ENCODE measurements around the gene ADAT2. TPM values are rescaled to one million over a fixed set of nuclear protein-coding genes. Genes with fewer than 3 reads are reported as not detected.

Gene ADAT2
- total and polyA plus RNA-seq, 8 donors: 8.8 to 38.9 (median 32.2) TPM

GRCh38 chr6:143410859-143411270 is 39.6 kb downstream of the ADAT2 start:
- intact Hi-C loops (cut with DNase I): no loop called here
- ATAC-seq (peak; percentile 55), DNase-seq (no peak)
- Histone ChIP-seq H3K27ac (no peak overlapping the region), H3K27me3 (no peaks in the 10 kb centered on the region), H3K4me3 (no peak overlapping the region), H3K36me3 (no peaks in the 10 kb centered on the region), H3K9me3 (no peaks in the 10 kb centered on the region), H3K4me1 (no peaks in the 10 kb centered on the region)
- TF ChIP-seq CTCF (IDR thresholded peaks at IDR 0.05): no peak

DNA sequence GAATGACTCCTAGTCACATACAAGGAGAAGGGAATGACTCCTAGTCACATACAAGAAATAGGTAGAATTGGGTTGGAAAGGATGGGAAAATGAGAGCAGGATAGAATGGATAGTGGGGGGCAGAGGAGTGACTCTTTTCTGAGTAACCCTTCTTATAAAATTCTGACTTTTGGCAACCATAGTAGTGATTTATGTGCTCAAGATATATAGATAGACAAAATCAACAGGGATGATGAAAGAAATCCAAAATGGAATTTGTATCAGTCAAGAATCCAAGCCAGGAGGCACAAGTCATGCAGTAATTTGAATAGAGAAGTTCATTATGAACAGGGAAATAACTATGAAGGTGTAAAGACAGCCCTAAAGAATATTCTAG is 41.7 kb downstream of the ADAT2 start:
- H3K27ac ChIP-seq: no peak overlapping the region
- no peaks in the 10 kb centered on the region for H3K9me3 ChIP-seq
- H3K36me3 ChIP-seq: no peaks in the 10 kb centered on the region
- no peak overlapping the region for H3K4me3 ChIP-seq
- no peaks in the 10 kb centered on the region for H3K27me3 ChIP-seq
- DNase-seq (no peak), ATAC-seq (no peak)
- H3K4me1 ChIP-seq: no peaks in the 10 kb centered on the region
- intact Hi-C loops (cut with DNase I): no loop called here
- TF ChIP-seq CTCF (IDR thresholded peaks at IDR 0.05): no peak

DNA sequence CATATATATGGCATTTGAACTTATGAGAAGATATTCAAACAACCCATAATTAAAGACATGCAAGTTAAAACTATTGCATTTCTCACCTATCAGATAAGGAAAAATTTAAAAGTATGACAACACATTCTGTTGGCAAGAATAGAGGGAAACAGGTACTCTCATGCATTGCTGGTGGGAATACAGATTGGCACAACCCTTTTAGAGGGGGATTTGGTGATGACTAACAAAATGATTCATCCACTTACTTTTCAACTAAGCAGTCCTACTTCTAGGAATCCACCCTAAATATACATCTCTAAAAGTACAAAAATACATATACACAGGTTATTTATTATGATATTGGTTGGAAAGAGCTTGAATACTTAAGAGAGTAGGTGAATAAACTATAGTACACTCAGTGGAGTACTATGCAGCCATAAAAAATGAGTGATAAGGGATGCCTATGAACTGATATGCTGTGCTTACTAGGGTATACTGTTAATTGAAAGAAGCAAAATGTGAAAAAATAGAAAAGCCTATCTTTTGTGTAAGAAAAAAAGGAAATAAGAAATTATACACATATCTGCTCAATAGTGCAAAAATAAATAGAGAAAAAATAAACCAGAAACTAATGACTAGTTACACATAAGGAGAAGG is 42.2 kb downstream of the ADAT2 start:
- DNase-seq (no peak), ATAC-seq (no peak)
- Histone ChIP-seq H3K4me3 (no peak overlapping the region), H3K27me3 (no peaks in the 10 kb centered on the region), H3K4me1 (no peaks in the 10 kb centered on the region), H3K27ac (no peak overlapping the region), H3K36me3 (no peaks in the 10 kb centered on the region), H3K9me3 (no peaks in the 10 kb centered on the region)
- intact Hi-C loops (cut with DNase I): no loop called here
- no peak for TF ChIP-seq CTCF (IDR thresholded peaks at IDR 0.05)

GRCh38 chr6:143406673-143407072 is 43.8 kb downstream of the ADAT2 start:
- intact Hi-C loops (cut with DNase I): no loop called here
- Histone ChIP-seq H3K36me3 (no peaks in the 10 kb centered on the region), H3K9me3 (no peaks in the 10 kb centered on the region), H3K27me3 (no peaks in the 10 kb centered on the region), H3K27ac (no peak overlapping the region), H3K4me1 (no peaks in the 10 kb centered on the region), H3K4me3 (no peak overlapping the region)
- TF ChIP-seq CTCF (IDR thresholded peaks at IDR 0.05): no peak
- ATAC-seq (no peak), DNase-seq (no peak)

DNA sequence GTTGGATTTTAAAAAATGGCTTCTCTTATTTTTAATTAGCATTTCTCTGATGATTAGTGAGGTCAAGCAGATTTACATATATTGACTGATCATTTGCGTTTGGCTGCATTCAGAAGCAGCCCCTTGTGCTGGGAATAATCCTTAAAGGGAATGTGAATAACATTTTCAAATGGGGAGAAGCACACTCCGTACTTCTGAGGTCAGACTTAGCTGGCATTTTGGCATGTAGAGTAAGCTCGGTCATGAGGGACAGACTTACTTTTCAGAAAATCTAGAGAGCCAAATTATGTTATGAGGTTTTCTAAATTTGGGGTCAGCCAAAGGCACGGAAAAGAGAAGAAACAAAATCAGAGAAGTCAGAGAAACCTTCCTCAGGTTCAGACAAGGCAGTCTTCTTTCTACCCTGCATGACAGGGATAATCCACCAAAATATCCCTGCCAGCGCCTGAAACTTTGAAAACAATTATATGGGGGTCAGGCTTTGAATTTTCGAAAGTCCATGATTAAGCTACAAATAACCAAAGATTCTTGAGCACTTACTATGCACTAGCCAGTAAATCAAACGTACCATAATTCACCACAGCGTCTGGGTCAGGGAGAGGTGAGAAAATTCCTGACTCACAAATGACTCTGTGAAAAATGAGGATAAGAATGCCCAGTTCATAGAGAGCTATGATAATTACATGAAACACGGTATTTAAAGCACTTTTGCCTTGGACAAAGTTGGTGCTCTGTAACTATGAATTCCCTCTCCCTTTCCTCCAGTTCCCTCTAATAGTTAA is 44.9 kb downstream of the ADAT2 start:
- TF ChIP-seq CTCF (IDR thresholded peaks at IDR 0.05): no peak
- Histone ChIP-seq H3K9me3 (no peaks in the 10 kb centered on the region), H3K27ac (no peak overlapping the region), H3K4me1 (peaks cover 1 to 8% of the 10 kb centered on the region in 2 donors), H3K4me3 (no peak overlapping the region), H3K27me3 (no peaks in the 10 kb centered on the region), H3K36me3 (no peaks in the 10 kb centered on the region)
- no peak for DNase-seq
- no peak for ATAC-seq
- intact Hi-C loops (cut with DNase I): no loop called here

All from left lung (tissue), 10 donors.